GM21423 (cell line): ENCODE measurements around the gene KIDINS220.

Experiments
- ATAC-seq: cut with Tn5 transposase; IDR thresholded peaks from one replicate; pipeline ENCODE4 v1.9.1; 2021; ENCODE audit warnings: mild to moderate bottlenecking, moderate library complexity; ENCODE audit not compliant: unreplicated experiment

Gene KIDINS220

DNA sequence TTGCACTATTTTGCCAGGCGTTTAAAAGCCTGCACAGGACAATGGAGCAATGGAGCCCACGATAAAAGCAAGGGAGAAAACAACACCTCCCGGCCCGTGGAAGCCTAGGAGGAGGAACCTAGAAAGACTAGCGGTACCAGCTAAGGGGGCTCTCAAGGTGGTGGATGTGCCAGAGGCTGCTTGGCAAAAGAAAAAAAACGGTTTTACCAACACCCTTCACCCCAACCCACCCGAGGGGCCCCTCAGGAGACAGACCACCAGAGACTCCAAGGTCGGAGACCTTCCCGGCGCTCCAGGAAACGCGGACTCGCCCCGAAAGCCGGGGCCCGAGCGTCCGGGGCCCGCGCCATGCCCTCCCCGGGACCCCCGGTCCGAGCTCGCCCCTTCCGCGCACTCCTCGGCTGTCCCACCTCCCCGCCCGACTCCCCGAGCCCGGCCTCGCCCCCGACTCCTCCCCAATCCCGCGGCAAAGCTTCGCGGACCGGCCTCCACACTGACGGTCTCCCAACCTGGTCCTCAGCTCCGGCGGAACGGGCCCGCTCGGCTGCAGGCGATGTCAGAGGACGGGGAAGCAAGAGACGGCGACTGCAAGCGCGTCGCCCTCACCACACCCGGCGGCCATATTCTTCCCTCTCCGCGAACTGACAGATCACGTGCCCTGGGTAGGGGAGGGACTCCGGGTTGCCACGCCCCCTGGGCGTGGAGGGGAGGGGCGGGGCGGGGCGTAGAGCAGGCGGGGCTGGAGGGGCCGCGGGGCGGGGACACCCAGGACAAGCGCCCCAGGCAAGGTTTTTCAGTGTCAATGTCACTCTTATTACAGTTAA lies at the start of gene KIDINS220:
KIDINS220 (minus strand) TSS at position 643 of the 824 bp plus-strand sequence. CDS start 10,520 bp downstream, outside the sequence.
- peak; percentile 89 for ATAC-seq

- no peak for ATAC-seq
Measured at GRCh38 chr2:8886876-8887275, 49.5 kb upstream of the KIDINS220 start.

- no peak for ATAC-seq
Measured at GRCh38 chr2:8886202-8886518, 48.7 kb upstream of the KIDINS220 start.

GRCh38 chr2:8885449-8886201 lies 48.2 kb upstream of the KIDINS220 start:
- ATAC-seq: no peak

- no peak for ATAC-seq
Measured at GRCh38 chr2:8884812-8885211, 47.4 kb upstream of the KIDINS220 start.

- no peak for ATAC-seq
Measured at GRCh38 chr2:8882094-8882493, 44.7 kb upstream of the KIDINS220 start.

GRCh38 chr2:8877894-8878293 lies 40.5 kb upstream of the KIDINS220 start:
- no peak for ATAC-seq

GRCh38 chr2:8877332-8877731 lies 39.9 kb upstream of the KIDINS220 start:
- no peak for ATAC-seq

- no peak for ATAC-seq
Measured at GRCh38 chr2:8876628-8877027, 39.2 kb upstream of the KIDINS220 start.

GRCh38 chr2:8872821-8873432 lies 35.5 kb upstream of the KIDINS220 start:
- no peak for ATAC-seq

DNA sequence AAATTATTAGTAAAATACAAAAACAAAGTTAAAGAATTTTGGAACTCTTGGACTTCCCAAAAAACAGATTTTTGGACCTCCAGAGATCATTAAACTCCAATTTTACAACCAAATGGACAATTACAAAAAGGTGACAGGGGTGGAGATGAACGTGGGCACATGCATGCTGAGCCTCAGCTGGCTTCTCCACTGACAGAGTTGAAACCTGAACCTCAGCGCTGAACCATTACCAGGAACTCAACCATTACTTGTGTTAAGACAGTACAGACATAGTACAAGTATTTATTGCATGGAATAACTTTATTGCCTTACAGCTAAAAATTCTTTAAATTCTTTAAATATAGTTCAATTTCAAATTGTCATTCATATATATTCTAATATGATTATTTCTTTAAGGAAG lies 33.0 kb upstream of the KIDINS220 start:
- ATAC-seq: no peak

- no peak for ATAC-seq
Measured at GRCh38 chr2:8867363-8867762, 29.9 kb upstream of the KIDINS220 start.

- no peak for ATAC-seq
Measured at GRCh38 chr2:8863331-8863953, 26.0 kb upstream of the KIDINS220 start.

DNA sequence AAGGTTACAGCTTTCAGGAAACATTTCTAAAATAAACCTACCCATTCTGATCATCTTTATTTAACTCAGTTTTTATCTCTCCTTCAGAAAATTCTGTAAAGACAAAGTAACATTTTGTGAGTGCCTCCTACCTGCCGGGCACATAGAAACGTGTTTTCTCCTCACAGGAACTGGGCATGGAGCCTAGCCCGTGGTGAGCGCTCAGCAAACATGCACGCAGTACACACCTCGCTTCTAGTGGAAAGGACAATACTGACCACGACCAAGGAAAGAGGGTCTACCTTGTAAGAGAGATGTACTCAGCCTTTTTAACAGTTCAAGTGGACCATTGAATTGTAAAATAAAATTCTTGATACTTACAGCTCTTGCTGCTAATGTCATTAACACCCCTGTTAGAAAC lies 24.8 kb upstream of the KIDINS220 start:
- ATAC-seq: no peak

DNA sequence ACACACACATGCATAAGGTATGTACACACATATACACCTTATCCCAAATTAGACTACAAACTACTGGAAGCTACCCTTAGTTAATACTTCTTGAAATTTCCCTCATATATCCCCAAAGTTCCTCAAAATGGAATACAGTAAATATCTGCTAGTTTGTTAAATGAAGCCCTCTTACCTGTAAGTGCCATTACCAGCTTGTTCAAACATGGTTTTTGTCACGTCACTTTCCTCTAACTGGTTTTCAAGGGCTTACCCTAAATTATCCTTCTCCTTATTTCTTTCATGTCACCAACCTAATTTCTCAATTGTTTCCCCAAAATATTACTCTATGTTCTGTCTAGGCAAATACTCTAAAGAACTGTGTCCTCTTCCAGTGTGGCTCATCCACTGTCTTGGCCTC lies 24.4 kb upstream of the KIDINS220 start:
- ATAC-seq: no peak

DNA sequence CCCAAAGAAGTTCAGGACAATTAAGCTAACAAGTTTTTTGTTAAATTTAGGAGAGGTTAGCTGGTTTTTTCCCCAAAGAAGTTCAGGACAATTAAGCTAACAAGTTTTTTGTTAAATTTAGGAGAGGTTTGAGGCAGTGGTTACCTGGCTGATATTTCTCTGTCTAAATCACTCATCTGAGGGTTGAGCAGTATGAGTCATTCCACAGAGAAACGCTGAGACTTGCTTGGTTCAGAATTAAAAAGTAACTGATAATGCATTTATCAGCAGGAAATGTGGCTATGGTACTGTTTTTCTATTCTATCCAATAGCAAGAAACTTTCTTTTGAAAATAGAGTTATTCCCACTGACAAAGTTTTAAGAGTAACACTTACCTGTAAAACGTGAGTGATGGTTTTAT lies 22.8 kb upstream of the KIDINS220 start:
- no peak for ATAC-seq

- ATAC-seq: no peak
Measured at GRCh38 chr2:8858910-8859309, 21.5 kb upstream of the KIDINS220 start.

DNA sequence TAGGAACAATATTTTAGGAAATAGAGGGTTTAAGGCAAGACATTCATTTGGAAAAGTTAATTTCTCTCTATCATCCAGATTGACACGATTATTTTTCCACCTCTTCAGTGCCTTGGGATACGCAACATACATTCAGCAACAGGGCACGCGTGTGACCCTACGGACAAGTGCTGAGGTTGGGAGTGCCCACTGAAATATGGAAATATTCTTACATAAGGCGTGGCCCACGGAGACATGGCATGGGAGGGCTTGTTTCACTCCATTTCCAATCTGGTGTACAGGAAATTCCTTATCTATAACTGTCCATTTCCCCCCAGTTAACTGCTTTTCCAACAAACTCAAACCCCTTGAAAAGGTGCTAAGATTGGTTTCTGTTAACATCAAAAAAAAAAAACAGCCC lies 20.9 kb upstream of the KIDINS220 start:
- ATAC-seq: no peak

- no peak for ATAC-seq
Measured at GRCh38 chr2:8857709-8858108, 20.3 kb upstream of the KIDINS220 start.

GRCh38 chr2:8856176-8856575 lies 18.8 kb upstream of the KIDINS220 start:
- ATAC-seq: no peak

GRCh38 chr2:8855010-8855409 lies 17.6 kb upstream of the KIDINS220 start:
- no peak for ATAC-seq
